BE2C (cell line): Measurements from ENCODE around the gene STK4.

Experiments
- DNase-seq: peaks from one replicate; pipeline ENCODE4 v3.0.0-alpha.2; 2020
- H3K27me3 ChIP-seq: fragments of 250-450 bp; sonication (Bioruptor Pico); 2 replicates; pipeline ENCODE4 v1.5.1; 2020; ENCODE audit warnings: mild to moderate bottlenecking
- H3K36me3 ChIP-seq: fragments of 250-450 bp; sonication (Bioruptor Pico); 2 replicates; pipeline ENCODE4 v1.5.1; 2020; ENCODE audit warnings: mild to moderate bottlenecking
- H3K4me1 ChIP-seq: fragments of 250-450 bp; sonication (Bioruptor Pico); 2 replicates; pipeline ENCODE4 v1.5.1; 2020
- H3K4me3 ChIP-seq: 2 replicates; pipeline ENCODE4 v1.5.1; 2011; ENCODE audit warnings: low read depth, low read length
- H3K9me3 ChIP-seq: fragments of 250-450 bp; sonication (Bioruptor Pico); 2 replicates; pipeline ENCODE4 v1.5.1; 2020
- CTCF ChIP-seq: IDR thresholded peaks from 2 replicates; pipeline ENCODE4 v1.5.1; 2012; ENCODE audit warnings: mild to moderate bottlenecking, low read depth, low read length

STK4 gene

GRCh38 chr20:45100563-45101245, 134.4 kb downstream of the STK4 start, which contains the start of gene KCNS1:
Gene KCNS1 (minus strand): TSS chr20:45101127. CDS start chr20:45099236, 1,891 bp downstream.
- no peak within 1 kb of the TSS for H3K4me3 ChIP-seq

GRCh38 chr20:45101333-45101850, 135.1 kb downstream of the STK4 start:
- Histone ChIP-seq H3K9me3 (no peaks in the 10 kb centered on the region), H3K4me3 (no peak overlapping the region), H3K36me3 (no peaks in the 10 kb centered on the region), H3K27me3 (no peaks in the 10 kb centered on the region), H3K4me1 (no peaks in the 10 kb centered on the region)
- no peak for DNase-seq
- no peak for TF ChIP-seq CTCF

More at GRCh38 chr20:45100563-45101245, 134.4 kb downstream of the STK4 start, which contains the start of gene KCNS1:
- no peak for DNase-seq
- Histone ChIP-seq H3K4me1 (no peaks in the 10 kb centered on the region), H3K9me3 (no peaks in the 10 kb centered on the region), H3K36me3 (no peaks in the 10 kb centered on the region), H3K27me3 (no peaks in the 10 kb centered on the region)
- TF ChIP-seq CTCF: no peak

- no peak for DNase-seq
- no peak for TF ChIP-seq CTCF
- no peaks in the 10 kb centered on the region for H3K36me3 ChIP-seq
- H3K4me1 ChIP-seq: no peaks in the 10 kb centered on the region
- no peak overlapping the region for H3K4me3 ChIP-seq
- no peaks in the 10 kb centered on the region; the same call in 1 of the 2 replicates for H3K27me3 ChIP-seq
- H3K9me3 ChIP-seq: no peaks in the 10 kb centered on the region
Measured at GRCh38 chr20:45103072-45103471, 136.8 kb downstream of the STK4 start.

GRCh38 chr20:45104786-45105185, 138.5 kb downstream of the STK4 start:
- no peaks in the 10 kb centered on the region; the same call in 1 of the 2 replicates for H3K27me3 ChIP-seq
- no peaks in the 10 kb centered on the region for H3K4me1 ChIP-seq
- no peak for DNase-seq
- H3K36me3 ChIP-seq: no peaks in the 10 kb centered on the region
- no peaks in the 10 kb centered on the region for H3K9me3 ChIP-seq
- H3K4me3 ChIP-seq: no peak overlapping the region
- TF ChIP-seq CTCF: no peak

- no peaks in the 10 kb centered on the region for H3K9me3 ChIP-seq
- no peak overlapping the region for H3K4me3 ChIP-seq
- DNase-seq: no peak
- H3K4me1 ChIP-seq: no peaks in the 10 kb centered on the region
- TF ChIP-seq CTCF: no peak
- no peaks in the 10 kb centered on the region; the same call in 1 of the 2 replicates for H3K27me3 ChIP-seq
- no peaks in the 10 kb centered on the region for H3K36me3 ChIP-seq
Measured at GRCh38 chr20:45105317-45105716, 139.0 kb downstream of the STK4 start.

- no peak for DNase-seq
- Histone ChIP-seq H3K9me3 (no peaks in the 10 kb centered on the region), H3K36me3 (no peaks in the 10 kb centered on the region), H3K4me1 (no peaks in the 10 kb centered on the region), H3K27me3 (no peaks in the 10 kb centered on the region; the same call in 1 of the 2 replicates), H3K4me3 (no peak overlapping the region)
- TF ChIP-seq CTCF: no peak
Measured at GRCh38 chr20:45109634-45110033, 143.3 kb downstream of the STK4 start.
